ENCODE data around the gene BSN.

The BSN gene

DNA sequence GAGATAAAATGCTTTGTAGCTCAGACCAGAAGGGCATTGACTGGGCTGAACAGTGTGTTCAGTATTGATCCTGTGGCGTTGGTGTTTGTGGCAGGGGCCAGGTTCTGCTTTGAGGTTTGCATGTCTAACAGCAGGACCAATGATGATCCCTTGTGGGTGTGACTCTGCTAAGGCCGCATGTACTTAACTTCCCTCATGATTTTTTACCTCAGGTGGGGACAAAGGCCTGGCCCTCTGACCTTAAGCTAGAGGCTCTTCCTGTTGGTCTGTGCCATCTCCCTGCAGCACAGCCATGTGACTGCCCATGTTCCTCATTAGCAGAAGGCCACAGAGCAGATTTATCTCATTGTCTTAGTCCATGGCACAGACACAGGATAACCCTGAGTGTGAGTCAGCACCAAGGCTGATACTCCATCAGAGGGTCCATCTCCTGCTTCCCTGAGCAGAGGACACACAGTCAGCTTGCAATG, 34.3 kb upstream of the BSN start:
- no peak overlapping the region for H3K4me3 ChIP-seq (ENCODE audit: low read depth, low read length)
- no peaks in the 10 kb centered on the region for H3K9me3 ChIP-seq (ENCODE audit: severe bottlenecking)
- no peaks in the 10 kb centered on the region for H3K27me3 ChIP-seq (ENCODE audit: insufficient read depth, low read depth, severe bottlenecking)
- H3K36me3 ChIP-seq, result peaks cover 26% of the 10 kb centered on the region
- H3K27ac ChIP-seq, result no peak overlapping the region
- DNase-seq, result no peak
- TF ChIP-seq, protein P1, sequence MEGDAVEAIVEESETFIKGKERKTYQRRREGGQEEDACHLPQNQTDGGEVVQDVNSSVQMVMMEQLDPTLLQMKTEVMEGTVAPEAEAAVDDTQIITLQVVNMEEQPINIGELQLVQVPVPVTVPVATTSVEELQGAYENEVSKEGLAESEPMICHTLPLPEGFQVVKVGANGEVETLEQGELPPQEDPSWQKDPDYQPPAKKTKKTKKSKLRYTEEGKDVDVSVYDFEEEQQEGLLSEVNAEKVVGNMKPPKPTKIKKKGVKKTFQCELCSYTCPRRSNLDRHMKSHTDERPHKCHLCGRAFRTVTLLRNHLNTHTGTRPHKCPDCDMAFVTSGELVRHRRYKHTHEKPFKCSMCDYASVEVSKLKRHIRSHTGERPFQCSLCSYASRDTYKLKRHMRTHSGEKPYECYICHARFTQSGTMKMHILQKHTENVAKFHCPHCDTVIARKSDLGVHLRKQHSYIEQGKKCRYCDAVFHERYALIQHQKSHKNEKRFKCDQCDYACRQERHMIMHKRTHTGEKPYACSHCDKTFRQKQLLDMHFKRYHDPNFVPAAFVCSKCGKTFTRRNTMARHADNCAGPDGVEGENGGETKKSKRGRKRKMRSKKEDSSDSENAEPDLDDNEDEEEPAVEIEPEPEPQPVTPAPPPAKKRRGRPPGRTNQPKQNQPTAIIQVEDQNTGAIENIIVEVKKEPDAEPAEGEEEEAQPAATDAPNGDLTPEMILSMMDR (IDR thresholded peaks at IDR 0.05; ENCODE audit: low read depth, low read length), result no peak

DNA sequence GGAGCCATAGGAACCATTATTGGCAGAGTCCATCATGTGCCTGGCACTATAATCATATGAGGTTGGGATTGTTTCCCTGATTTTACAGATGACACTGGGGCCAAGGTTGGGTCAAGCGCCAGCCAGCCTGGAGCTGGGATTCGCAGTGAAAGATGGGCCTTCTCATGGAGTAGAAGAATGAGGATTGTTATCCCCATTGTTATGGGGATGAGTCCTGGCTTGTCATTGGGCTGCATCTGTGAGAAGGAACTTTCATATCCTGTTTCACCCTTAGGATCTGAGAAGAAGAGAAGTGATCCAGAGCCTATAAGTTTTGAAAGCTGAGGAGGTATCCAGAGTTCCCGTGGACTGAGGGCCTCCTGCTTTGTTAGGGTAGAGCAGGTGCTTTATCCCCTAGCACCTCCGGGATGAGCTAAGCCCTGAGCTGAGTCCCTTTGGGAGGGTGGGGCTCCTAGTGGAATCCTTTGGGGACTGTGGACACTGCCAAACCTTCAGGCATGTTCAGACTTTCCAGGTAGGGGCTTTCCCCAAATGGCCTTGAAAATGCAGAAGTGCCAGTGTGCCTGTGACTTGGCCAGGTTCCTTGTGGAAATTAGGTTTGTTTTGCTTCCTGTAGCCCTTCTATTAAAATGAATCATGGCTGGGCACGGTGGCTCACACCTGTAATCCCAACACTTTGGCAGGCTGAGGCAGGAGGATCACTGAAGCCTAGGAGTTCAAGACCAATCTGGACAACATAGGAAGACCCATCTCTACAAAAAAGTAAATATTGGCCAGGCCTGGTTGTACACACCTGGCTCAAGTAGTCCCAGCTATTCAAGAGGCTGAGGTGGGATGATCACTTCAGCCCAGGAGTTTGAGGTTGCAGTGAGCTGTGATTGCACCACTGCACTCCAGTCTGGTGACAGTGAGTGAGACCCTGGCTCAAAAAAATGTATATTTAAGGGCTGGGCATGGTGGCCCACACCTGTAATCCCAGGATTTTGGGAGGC, 30.2 kb upstream of the BSN start:
- Histone ChIP-seq H3K4me3 (ENCODE audit: low read depth, low read length) (no peak overlapping the region), H3K9me3 (ENCODE audit: severe bottlenecking) (no peaks in the 10 kb centered on the region), H3K27me3 (ENCODE audit: insufficient read depth, low read depth, severe bottlenecking) (no peaks in the 10 kb centered on the region), H3K27ac (no peak overlapping the region), H3K36me3 (peaks cover 24% of the 10 kb centered on the region)
- no peak for DNase-seq
- TF ChIP-seq, protein P1 (IDR thresholded peaks at IDR 0.05; ENCODE audit: low read depth, low read length), result no peak

DNA sequence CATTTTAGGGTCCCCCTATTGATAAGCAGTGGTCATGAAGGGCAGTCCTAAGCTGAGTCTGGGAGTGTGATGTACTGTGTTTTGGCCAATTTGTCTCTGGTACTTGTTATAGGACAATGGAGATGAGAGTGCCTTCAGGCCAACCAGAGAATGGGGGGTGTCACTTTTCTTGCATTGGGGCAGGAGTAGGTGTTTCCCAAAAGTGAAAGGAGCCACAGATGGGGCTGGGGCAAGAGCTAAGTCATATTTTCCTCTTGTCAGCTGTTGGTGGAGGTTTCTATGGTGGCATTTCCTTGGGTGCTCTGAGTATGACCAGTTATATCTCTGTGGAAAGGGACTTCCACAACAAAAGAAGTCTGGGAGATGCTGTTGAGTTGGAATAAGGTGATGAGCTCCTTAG, 24.7 kb upstream of the BSN start:
- DNase-seq, result no peak
- TF ChIP-seq, protein P1 (IDR thresholded peaks at IDR 0.05; ENCODE audit: low read depth, low read length), result no peak
- Histone ChIP-seq H3K27me3 (ENCODE audit: insufficient read depth, low read depth, severe bottlenecking) (no peaks in the 10 kb centered on the region), H3K9me3 (ENCODE audit: severe bottlenecking) (no peaks in the 10 kb centered on the region), H3K4me3 (ENCODE audit: low read depth, low read length) (no peak overlapping the region), H3K27ac (no peak overlapping the region), H3K36me3 (peaks cover 45% of the 10 kb centered on the region)

DNA sequence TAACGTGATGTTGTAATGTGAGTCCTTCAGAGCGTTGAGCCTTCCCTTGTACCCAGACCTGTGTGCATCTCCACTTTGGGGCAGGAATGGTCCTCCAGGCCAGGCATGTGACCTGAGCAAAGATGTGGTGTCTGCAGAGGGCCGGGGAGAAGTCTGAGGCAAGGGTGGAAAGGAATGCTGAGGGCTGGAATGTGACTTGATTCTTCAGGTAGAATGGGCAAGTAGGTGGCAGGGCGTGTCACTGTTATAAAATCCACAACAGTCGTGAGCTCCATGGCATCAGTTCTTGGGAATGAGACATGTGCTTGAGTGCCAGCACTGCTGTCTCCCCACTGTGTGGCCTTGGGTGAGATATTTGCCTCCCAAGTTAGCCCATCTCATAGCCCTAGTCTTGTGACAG, 24.0 kb upstream of the BSN start:
- Histone ChIP-seq H3K9me3 (ENCODE audit: severe bottlenecking) (no peaks in the 10 kb centered on the region), H3K27ac (no peak overlapping the region), H3K36me3 (peaks cover 38% of the 10 kb centered on the region), H3K4me3 (ENCODE audit: low read depth, low read length) (no peak overlapping the region), H3K27me3 (ENCODE audit: insufficient read depth, low read depth, severe bottlenecking) (no peaks in the 10 kb centered on the region)
- TF ChIP-seq, protein P1 (IDR thresholded peaks at IDR 0.05; ENCODE audit: low read depth, low read length), result no peak
- DNase-seq, result no peak

DNA sequence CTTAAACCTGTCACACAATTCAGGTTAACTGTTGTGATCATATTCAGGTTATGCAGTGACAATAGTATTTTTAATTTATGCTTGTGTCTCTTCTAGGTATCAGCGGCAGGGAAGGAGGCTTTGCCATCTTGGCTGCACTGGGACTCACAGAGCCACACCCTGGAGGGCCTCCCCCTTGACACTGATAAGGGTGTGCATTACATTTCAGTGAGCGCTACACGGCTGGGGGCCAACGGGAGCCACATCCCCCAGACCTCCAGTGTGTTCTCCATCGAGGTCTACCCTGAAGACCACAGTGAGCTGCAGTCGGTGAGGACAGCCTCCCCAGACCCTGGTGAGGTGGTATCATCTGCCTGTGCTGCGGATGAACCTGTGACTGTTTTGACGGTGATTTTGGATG, 23.6 kb upstream of the BSN start:
- no peaks in the 10 kb centered on the region for H3K9me3 ChIP-seq (ENCODE audit: severe bottlenecking)
- TF ChIP-seq, protein P1 (IDR thresholded peaks at IDR 0.05; ENCODE audit: low read depth, low read length), result no peak
- H3K27ac ChIP-seq, result no peak overlapping the region
- peaks cover 38% of the 10 kb centered on the region for H3K36me3 ChIP-seq
- no peak overlapping the region for H3K4me3 ChIP-seq (ENCODE audit: low read depth, low read length)
- DNase-seq, result no peak
- H3K27me3 ChIP-seq (ENCODE audit: insufficient read depth, low read depth, severe bottlenecking), result no peaks in the 10 kb centered on the region
